Stimulated activated CD8-positive, alpha-beta memory T cell treated with anti-CD3 and anti-CD28 coated beads, Interleukin-15, amount 100 ng/mL, for 1 hour (primary cell): Measurements from ENCODE around the gene NAALADL1.
"Not testable (repeated sequence)": the region's sequence is repeated elsewhere in the genome, so short reads cannot be mapped to it uniquely, and the experiment has no call there.

ENCODE experiments used
- DNase-seq: peaks from one replicate; pipeline ENCODE4 v3.0.0-alpha.2; 2020; ENCODE audit warnings: low read depth

NAALADL1 gene

GRCh38 chr11:65047581-65048422 lies 10.6 kb downstream of the NAALADL1 start:
- DNase-seq = no peak

- DNase-seq = no peak
These were observed 12.6 kb downstream of the NAALADL1 start for GRCh38 chr11:65045728-65046127.

- DNase-seq = no peak
These were observed 13.3 kb downstream of the NAALADL1 start for GRCh38 chr11:65045061-65045460.

DNA sequence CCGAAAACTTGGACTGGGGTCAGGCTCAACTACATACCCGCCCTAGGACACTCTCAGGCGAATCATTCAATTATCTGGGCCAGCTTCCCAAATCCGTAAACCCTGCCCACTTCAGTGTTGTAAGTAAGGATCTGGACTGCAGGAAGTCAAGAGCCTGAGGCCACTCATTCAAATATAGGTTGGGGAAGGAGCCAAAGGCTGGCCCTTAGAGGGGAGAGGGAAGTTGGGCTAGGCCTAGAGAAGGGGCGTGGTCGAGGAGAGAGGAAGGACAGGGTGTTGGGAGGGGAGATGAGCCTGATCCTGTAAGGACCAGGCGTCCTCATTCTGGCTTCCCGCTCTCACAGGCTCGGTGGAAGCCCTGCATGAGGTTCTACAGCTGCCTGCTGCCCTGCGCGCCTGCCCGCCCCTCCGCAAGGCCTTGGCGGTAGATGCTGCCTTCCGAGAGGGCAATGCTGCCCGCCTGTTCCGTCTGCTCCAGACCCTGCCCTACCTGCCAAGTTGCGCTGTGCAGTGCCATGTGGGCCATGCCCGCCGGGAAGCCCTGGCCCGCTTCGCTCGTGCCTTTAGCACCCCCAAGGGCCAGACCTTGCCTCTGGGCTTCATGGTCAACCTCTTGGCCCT lies 14.4 kb downstream of the NAALADL1 start:
- DNase-seq = no peak

DNA sequence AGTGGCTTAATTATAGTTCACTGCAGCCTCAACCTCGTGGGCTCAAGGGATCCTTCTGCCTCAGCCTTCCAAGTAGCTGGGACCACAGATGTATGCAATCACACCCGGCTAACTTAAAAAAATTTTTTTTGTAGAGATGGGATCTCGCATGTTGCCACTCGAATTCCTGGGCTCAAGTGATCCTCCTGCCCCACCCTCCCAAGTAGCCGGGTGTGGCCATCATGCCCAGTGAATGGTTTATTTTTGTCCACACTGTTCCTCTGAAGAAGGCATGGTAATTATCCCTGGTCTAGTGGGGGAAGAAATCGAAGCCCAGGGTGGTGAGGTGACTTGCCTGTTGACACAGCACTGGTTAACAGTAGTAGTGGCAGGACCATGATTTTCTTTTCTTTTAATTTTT lies 15.5 kb downstream of the NAALADL1 start:
- DNase-seq = no peak

GRCh38 chr11:65040847-65041622 lies 17.3 kb downstream of the NAALADL1 start, which contains the start of gene SAC3D1:
Gene SAC3D1, plus strand, starts transcription at chr11:65041210. Its CDS starts 83 bp downstream, at chr11:65041293.
- DNase-seq = peak; percentile 64

DNA sequence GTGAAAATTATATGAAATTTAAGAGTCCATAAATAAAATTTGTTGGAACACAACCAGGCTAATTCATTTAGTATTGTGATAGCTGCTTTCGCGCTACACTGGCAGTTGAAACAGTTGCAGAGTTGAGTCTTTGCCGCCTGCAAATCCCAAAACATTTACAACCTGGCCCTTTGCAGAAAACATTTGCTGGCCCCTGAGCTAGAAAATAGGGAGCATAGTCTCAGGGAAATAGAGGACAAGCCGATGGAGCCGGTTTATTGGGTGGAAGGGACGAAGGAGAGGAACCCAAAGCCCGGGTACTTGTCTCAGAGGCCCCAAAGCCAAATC lies 17.9 kb downstream of the NAALADL1 start:
- no peak for DNase-seq

GRCh38 chr11:65036931-65037330 lies 21.4 kb downstream of the NAALADL1 start:
- no peak for DNase-seq

- no peak for DNase-seq
These were observed 22.8 kb downstream of the NAALADL1 start for GRCh38 chr11:65035579-65035978.

DNA sequence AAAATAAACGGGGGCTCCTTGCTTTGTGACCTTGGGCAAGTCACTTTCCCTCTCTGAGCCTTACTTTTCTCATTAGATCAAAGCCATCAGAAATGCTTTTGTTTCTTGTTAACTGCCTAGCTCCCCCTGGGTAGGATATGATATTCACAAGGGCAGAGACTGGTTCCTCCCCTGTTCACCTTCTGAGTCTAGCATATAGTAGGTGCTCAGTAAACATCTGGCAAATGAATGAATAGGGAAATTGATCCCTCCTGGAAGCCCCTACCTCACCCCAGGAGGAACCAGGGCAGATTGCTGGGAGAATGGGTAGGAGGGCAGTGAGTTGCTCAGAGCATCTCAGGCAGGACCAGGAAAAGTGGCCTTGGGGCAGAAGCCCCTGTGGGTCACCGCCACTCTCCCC lies 23.9 kb downstream of the NAALADL1 start:
- no peak for DNase-seq

- DNase-seq = no peak
These were observed 26.1 kb downstream of the NAALADL1 start for GRCh38 chr11:65032216-65032615.

GRCh38 chr11:65027213-65028067 lies 30.9 kb downstream of the NAALADL1 start, which contains the start of gene SNX15:
Gene SNX15, plus strand, starts transcription at chr11:65027439. Its CDS starts 99 bp downstream, at chr11:65027538.
- peak; percentile 79 for DNase-seq

DNA sequence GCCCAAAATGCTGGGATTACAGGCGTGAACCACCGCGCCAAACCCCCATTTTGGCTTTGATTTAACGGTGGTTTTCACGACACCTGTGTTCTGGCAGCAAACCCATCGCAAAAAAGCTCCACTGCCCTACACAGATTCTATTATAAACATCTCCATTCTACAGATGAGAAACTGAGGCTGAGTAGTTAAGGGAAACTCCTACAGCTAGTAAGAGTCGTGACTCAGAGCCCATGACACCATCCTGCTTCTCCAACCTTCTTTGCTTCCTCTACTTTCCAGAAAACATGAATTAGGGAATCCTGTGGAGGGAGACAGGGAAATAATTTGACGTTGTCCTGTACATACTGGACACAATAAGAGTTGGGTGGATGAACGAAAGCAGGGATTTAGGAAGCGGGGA lies 31.5 kb downstream of the NAALADL1 start:
- no peak for DNase-seq

DNA sequence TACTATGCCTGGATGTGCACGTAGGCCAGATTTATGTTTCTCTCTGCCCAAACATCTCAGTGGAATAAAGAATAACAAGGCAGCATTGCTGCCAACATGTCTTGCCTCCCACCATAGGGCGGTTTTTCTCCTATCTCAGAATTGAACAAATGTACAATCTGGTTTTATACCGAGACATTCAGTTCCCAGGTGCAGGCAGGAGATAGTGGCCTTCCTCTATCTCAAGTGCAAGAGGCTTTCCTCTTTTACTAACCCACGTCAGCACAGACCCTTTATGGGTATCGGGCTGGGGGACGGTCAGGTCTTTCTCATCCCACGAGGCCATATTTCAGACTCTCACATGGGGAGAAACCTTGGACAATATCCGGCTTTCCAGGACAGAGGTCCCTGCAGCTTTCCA lies 34.9 kb downstream of the NAALADL1 start:
- DNase-seq = not testable (repeated sequence)

DNA sequence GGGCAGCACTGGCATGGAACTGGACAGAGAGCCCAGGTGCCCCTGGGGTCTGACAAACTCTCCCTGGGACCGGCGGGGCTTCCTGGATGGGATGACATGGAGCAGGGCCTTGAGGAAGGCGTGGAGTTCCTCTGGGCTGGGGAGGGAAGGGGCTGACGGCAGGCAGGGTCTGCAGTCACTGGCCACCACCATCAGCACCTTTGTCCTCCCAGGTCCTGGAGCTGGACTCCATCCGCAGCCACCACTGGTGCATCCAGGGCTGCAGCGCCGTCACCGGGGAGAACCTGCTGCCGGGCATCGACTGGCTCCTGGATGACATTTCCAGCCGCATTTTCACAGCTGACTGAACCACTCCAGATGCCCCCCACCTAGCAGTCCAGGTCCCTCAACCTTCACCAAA lies 36.8 kb downstream of the NAALADL1 start:
- DNase-seq = no peak

DNA sequence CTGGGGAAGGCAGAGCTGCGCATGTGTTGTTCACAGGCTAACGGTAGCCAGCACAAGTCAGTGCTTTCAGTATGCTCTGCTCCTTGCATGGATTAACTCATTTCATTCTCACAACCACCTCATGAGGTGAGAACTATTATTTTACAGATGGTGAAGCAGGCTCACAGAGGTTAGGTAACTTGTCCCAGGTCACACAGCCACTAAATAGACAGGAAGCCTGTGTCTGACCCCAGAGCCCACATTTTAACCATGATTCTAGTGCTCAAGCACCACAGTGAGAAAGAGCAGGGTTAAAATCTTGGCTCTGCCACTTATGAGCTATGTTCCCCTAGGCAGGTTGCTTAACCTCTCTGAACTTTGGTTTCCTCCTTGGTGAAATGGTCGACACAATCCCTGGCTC lies 37.4 kb downstream of the NAALADL1 start:
- DNase-seq = no peak

GRCh38 chr11:65019824-65020223 lies 38.5 kb downstream of the NAALADL1 start:
- no peak for DNase-seq

DNA sequence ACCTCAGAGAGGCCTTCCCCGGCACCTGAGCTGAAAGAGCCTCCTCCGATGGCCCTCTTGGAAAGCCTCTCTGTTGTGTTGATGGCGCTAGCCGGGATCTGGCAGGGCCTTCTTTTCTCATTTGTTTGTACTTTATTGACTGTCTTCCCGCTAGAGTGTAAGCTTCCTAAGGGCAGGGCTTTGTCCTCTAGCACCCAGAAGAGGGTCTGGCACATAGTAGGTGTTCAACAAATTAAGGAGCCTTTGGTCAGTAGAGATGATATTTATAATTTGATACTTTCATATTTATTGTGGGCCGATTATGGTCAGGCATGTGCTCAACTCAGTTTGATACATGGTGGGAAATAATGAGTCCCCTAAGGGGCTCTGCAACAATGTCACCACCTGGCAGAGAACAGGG lies 40.4 kb downstream of the NAALADL1 start:
- DNase-seq = no peak

GRCh38 chr11:65016705-65017104 lies 41.6 kb downstream of the NAALADL1 start:
- no peak for DNase-seq

GRCh38 chr11:65014726-65015227 lies 43.6 kb downstream of the NAALADL1 start:
- no peak for DNase-seq

GRCh38 chr11:65013888-65014725 lies 44.2 kb downstream of the NAALADL1 start, which contains the start of gene ARL2:
Gene ARL2, plus strand, starts transcription at chr11:65014160. Its CDS starts 48 bp downstream, at chr11:65014208.
- DNase-seq = peak; percentile 68
